OCI-LY3 (cell line): ENCODE data around the gene SGCA.
A peak's percentile ranks its signal among the peaks of the same experiment; 100 is the strongest.

ENCODE experiments used
- H2AFZ ChIP-seq: fragments of 200-600, 300-600 bp; shearing (Covaris generic); 2 replicates; pipeline ENCODE4 v1.6.0; 2014; ENCODE audit warnings: antibody characterized with exemption, low read depth, low read length
- H3K27ac ChIP-seq: fragments of 200-600, 300-600 bp; sonication (generic); 2 replicates; pipeline ENCODE4 v1.5.1; 2014; ENCODE audit warnings: mild to moderate bottlenecking, low read length, moderate library complexity, mixed read lengths
- H3K27me3 ChIP-seq: fragments of 200-600, 300-600 bp; sonication (generic); 2 replicates; pipeline ENCODE4 v1.6.1; 2014; ENCODE audit warnings: low read depth, low read length, mixed read lengths
- H3K36me3 ChIP-seq: fragments of 200-600, 300-600 bp; sonication (generic); replicated peaks from 2 replicates; pipeline ENCODE3; 2014; ENCODE audit warnings: low read depth, low read length, mixed read lengths
- H3K4me1 ChIP-seq: fragments of 300-600, 200-600 bp; sonication (generic); 2 replicates; pipeline ENCODE4 v1.6.1; 2014; ENCODE audit warnings: low read length, mixed read lengths
- H3K4me2 ChIP-seq: fragments of 200-600, 300-600 bp; sonication (generic); 2 replicates; pipeline ENCODE4 v1.6.1; 2014; ENCODE audit warnings: low read length, mixed read lengths
- H3K4me3 ChIP-seq: fragments of 300-600, 200-600 bp; sonication (generic); 2 replicates; pipeline ENCODE4 v1.5.1; 2014; ENCODE audit warnings: antibody characterized with exemption, mild to moderate bottlenecking, low read length, moderate library complexity
- H3K79me2 ChIP-seq: fragments of 300-600, 200-600 bp; shearing (Covaris generic); 2 replicates; pipeline ENCODE4 v1.6.1; 2014; ENCODE audit warnings: mild to moderate bottlenecking, low read length, mixed read lengths
- H3K9ac ChIP-seq: fragments of 300-600, 200-600 bp; shearing (Covaris generic); 2 replicates; pipeline ENCODE4 v1.6.0; 2014; ENCODE audit warnings: mild to moderate bottlenecking, low read length, moderate library complexity
- H3K9me3 ChIP-seq: fragments of 200-600, 300-600 bp; shearing (Covaris generic); 2 replicates; pipeline ENCODE4 v1.6.1; 2014; ENCODE audit warnings: low read length, mixed read lengths; ENCODE audit not compliant: insufficient read depth
- H4K20me1 ChIP-seq: fragments of 200-600, 300-600 bp; sonication (generic); 2 replicates; pipeline ENCODE4 v1.6.1; 2016; ENCODE audit warnings: low read length, mixed read lengths; ENCODE audit not compliant: insufficient read depth
- CTCF ChIP-seq: fragments of 200-600, 300-600 bp; sonication (generic); IDR thresholded peaks from 2 replicates; pipeline ENCODE4 v1.5.1; 2014; ENCODE audit warnings: antibody characterized with exemption, low read length, low read depth
- EZH2phosphoT487 ChIP-seq: fragments of 200-600 bp; shearing (Covaris generic); IDR thresholded peaks from 2 replicates; pipeline ENCODE4 v1.6.1; 2018; ENCODE audit warnings: antibody characterized with exemption, mixed run types, low read depth

The SGCA gene

DNA sequence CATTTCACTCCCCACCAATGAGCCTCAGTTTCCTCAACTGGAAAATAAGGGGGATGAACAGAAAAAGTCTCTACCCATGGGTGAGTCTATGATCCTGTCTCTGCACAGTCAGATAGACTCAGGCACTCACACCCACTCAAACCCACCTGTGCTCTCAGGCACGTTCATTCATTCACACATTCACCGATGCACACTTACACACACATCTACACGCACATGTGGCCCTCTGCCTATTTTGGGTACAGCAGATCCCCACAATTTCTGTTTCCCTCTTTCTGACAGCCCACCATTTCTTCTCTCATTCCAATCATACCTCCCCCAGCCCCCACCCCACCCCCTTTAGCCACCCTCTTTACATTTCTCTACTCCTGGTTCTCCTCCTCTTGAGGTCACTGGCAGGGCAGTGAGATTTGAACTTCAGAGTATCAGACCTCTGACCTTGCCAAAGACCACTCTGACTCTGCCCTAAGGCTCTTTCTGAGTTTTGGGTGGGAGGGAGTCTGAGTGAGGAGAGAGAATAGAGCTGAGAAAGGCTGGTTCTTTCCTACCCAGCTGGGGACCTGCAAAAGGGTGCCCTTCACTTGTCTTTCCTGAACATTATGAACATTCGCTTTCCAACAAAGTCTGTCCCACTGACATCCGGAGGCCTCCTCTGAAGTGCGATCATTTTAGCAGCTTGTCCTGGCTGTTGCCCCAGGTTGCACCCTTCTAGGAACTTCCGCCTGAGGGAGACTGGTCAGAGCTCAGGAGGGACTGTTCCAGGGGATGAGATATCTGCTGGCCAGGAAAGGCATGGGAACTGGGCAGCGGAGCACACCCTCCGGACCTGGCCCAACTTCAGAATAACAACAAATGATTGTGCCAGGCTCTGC, 45.7 kb downstream of the SGCA start:
- TF ChIP-seq CTCF = no peak
- no peak for TF ChIP-seq EZH2phosphoT487
- Histone ChIP-seq H3K9ac (no peak overlapping the region), H3K4me1 (peaks cover 16% of the 10 kb centered on the region), H3K4me2 (no peak overlapping the region), H2AFZ (no peak overlapping the region), H3K27ac (no peak overlapping the region), H3K27me3 (peaks cover 33% of the 10 kb centered on the region), H3K79me2 (no peaks in the 10 kb centered on the region), H3K9me3 (no peaks in the 10 kb centered on the region), H3K4me3 (no peak overlapping the region), H4K20me1 (no peaks in the 10 kb centered on the region), H3K36me3 (no peaks in the 10 kb centered on the region)

DNA sequence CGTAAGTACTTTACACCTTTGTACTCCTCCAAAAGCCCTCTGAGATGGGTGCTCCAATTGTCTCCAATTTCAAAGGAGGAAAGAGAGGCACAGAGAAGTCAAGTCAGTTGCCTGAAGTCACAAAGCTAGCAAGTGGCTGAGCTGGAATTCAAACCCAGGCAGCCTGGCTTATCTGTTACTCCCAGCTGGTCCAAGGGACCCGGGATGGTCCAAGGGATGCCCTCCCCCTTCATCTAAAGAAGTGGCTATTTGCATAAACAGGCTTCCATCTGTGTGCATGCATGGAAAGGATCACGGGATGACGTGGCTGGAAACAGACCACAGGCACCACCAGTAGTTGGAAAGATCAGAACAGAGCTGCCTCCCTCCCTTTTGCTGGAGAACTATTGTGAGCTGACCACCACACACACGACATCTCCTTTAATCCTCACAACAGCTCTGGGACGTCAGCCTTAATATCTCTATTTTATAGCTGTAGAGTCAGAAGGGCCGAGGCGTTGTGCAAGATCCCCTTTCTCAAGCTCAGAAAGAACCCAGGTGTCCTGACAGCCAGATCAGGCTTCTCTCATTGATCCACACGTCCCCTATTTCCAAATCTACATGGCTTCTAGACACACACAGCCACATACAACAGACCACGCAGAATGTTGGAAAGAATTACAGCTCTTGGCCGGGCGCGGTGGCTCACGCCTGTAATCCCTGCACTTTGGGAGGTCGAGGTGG, 46.5 kb downstream of the SGCA start:
- Histone ChIP-seq H3K4me2 (no peak overlapping the region; the same call in 1 of the 2 replicates), H3K9me3 (no peaks in the 10 kb centered on the region), H3K4me3 (no peak overlapping the region), H2AFZ (no peak overlapping the region), H3K27me3 (peaks cover 25% of the 10 kb centered on the region), H4K20me1 (no peaks in the 10 kb centered on the region), H3K9ac (no peak overlapping the region), H3K36me3 (no peaks in the 10 kb centered on the region), H3K4me1 (peaks cover 14% of the 10 kb centered on the region), H3K27ac (no peak overlapping the region), H3K79me2 (no peaks in the 10 kb centered on the region)
- TF ChIP-seq CTCF (no peak), EZH2phosphoT487 (no peak)

GRCh38 chr17:50213026-50214022, 47.5 kb downstream of the SGCA start:
- Histone ChIP-seq H3K4me3 (no peak overlapping the region), H3K36me3 (no peaks in the 10 kb centered on the region), H3K9me3 (no peaks in the 10 kb centered on the region), H2AFZ (no peak overlapping the region), H3K4me2 (peak overlapping the region; percentile 31), H4K20me1 (no peaks in the 10 kb centered on the region), H3K4me1 (peaks cover 21% of the 10 kb centered on the region), H3K27me3 (peaks cover 20% of the 10 kb centered on the region), H3K27ac (no peak overlapping the region), H3K9ac (no peak overlapping the region), H3K79me2 (no peaks in the 10 kb centered on the region)
- TF ChIP-seq CTCF (peak; percentile 28; the same call in 1 of the 2 replicates), EZH2phosphoT487 (no peak)
